Breast epithelium (tissue), 3 donors: ENCODE data around the gene MIOX.

ENCODE experiments used
- POLR2A ChIP-seq: fragments of 450-650 bp; IDR thresholded peaks from one replicate; pipeline ENCODE4 v1.6.1; 2016; ENCODE audit warnings: antibody characterized with exemption, mild to moderate bottlenecking, moderate library complexity
- POLR2AphosphoS5 ChIP-seq, 3 donors: sonication (generic); formaldehyde crosslinking; IDR thresholded peaks; one replicate each; pipeline ENCODE4 v1.6.1; 2017; ENCODE audit warnings: antibody characterized with exemption in 3 of 3
- TF ChIP-seq, protein P1 (sequence below), 3 donors: fragments of 450-650 bp; IDR thresholded peaks; one replicate each; pipeline ENCODE4 v1.5.1; 2016 to 2017; ENCODE audit warnings: antibody characterized with exemption in 3 of 3, mild to moderate bottlenecking in 3 of 3, moderate library complexity in 3 of 3

DNA sequence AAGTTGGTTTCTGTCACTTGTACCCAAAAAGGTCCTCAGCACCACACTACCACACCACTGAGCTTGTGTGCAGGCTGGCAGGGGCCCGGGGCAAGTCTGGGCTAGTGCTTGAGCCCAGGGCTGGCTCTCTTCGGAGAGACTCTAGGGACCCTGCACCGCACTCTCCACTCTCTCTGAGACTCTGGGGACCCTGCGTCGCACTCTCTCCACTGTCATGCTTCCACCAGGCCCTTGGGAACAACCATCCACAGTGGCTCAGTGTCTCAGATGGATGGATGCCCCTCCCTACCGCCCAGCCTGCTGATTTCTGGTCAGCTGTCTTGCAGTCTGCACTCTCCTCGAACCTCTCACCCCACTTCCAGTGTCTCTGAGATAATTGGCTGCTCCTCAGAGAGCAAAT lies 9.8 kb upstream of the MIOX start:
- TF ChIP-seq POLR2AphosphoS5 (IDR thresholded peaks at IDR 0.05) (no peak), POLR2A (no peak)
- TF ChIP-seq, protein P1, sequence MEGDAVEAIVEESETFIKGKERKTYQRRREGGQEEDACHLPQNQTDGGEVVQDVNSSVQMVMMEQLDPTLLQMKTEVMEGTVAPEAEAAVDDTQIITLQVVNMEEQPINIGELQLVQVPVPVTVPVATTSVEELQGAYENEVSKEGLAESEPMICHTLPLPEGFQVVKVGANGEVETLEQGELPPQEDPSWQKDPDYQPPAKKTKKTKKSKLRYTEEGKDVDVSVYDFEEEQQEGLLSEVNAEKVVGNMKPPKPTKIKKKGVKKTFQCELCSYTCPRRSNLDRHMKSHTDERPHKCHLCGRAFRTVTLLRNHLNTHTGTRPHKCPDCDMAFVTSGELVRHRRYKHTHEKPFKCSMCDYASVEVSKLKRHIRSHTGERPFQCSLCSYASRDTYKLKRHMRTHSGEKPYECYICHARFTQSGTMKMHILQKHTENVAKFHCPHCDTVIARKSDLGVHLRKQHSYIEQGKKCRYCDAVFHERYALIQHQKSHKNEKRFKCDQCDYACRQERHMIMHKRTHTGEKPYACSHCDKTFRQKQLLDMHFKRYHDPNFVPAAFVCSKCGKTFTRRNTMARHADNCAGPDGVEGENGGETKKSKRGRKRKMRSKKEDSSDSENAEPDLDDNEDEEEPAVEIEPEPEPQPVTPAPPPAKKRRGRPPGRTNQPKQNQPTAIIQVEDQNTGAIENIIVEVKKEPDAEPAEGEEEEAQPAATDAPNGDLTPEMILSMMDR (IDR thresholded peaks at IDR 0.05): no peak
